ENCODE results near the gene RABEPK.

GRCh38 chr9:125258160-125258785 lies 57.9 kb downstream of the RABEPK start:
- no peak for TF ChIP-seq GATA2 (IDR thresholded peaks at IDR 0.05; ENCODE audit: low read depth, low read length)
- TF ChIP-seq GATA3 (IDR thresholded peaks at IDR 0.05; ENCODE audit: low read depth, low read length): no peak
